CD4-positive, alpha-beta T cell treated with Interleukin-17A for 1 hour (primary cell): ENCODE results near the gene HDGFL1.

Experiments
- DNase-seq: peaks from one replicate; pipeline ENCODE4 v3.0.0-alpha.2; 2020

HDGFL1 gene

GRCh38 chr6:22593895-22594294, 24.5 kb downstream of the HDGFL1 start:
- DNase-seq, result no peak

DNA sequence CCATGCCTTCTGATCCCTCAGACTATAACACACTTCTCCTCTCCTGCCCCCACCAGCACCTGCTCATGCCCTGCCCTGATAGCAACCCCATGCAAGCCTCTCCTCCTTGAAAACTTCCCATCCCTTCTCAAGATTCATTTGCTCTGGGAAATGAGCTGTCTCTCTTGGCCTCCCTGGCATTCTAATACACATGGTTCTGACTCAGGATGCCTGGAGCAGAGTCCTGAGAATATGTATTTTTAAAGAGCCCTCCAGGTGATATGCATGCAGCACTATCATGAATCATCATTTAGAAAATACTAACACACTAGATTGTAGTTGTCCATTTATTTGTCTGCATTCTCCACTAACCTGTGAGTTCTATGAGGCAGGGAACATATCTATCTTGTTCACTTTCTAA, 26.6 kb downstream of the HDGFL1 start:
- DNase-seq, result no peak

- no peak for DNase-seq
Observed at GRCh38 chr6:22598339-22598738, 29.0 kb downstream of the HDGFL1 start.

DNA sequence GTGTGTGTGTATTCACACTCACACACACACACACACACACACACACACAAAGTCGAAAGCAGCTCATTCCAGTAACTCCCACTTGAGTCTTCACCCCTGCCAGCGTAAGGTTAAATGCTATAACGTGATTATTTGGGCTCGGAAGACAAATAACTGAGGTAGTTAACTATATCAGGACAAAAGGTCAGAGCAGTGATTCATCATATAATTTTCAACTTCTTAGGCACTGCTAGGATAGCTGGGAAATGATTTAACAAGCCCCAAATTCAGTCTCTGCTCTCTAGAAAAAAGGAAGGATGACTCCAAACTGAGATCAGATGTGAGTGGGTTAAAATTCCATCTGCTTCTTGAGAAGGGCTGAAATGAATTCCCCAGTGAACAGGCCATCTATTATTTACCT, 30.7 kb downstream of the HDGFL1 start:
- no peak for DNase-seq

GRCh38 chr6:22601984-22602383, 32.6 kb downstream of the HDGFL1 start:
- DNase-seq, result no peak

DNA sequence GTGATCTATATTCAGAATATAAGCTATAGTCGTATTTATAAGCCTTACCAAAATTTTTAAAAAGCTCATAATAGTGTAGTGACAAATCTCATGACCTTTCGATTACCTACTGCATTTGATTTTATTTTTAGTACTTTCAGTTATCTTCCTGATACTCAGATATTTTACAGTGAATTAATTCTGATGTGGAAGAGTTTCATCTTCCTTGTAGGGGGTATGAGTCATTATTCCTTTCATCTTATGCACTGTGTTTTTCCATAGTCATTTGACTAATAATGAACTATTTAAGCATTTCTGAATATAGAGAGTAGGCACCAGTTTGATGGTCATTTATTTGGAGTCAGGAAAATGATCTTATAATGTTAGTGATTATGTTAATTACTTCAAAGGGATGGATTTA, 36.4 kb downstream of the HDGFL1 start:
- no peak for DNase-seq

GRCh38 chr6:22610127-22610526, 40.8 kb downstream of the HDGFL1 start:
- no peak for DNase-seq

- no peak for DNase-seq
Observed at GRCh38 chr6:22612236-22612635, 42.9 kb downstream of the HDGFL1 start.

DNA sequence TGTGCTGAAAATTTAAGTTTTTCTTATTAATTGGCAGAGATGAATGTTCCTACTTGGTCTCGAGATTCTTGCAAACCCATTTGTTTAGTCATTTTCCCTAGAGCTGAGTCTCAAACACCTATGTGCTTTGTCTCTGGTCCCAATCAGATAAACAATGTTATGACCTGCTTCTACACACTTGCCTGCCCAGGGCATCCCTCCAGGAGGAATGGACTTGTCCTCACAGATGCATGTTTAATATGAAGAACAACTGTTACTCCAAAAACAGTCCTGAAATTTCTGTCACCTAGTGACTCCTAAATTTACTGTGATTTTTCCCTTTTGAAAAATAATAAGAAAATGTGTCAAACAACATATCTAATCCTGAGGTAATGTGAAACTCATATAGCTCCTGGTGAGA, 43.7 kb downstream of the HDGFL1 start:
- no peak for DNase-seq

DNA sequence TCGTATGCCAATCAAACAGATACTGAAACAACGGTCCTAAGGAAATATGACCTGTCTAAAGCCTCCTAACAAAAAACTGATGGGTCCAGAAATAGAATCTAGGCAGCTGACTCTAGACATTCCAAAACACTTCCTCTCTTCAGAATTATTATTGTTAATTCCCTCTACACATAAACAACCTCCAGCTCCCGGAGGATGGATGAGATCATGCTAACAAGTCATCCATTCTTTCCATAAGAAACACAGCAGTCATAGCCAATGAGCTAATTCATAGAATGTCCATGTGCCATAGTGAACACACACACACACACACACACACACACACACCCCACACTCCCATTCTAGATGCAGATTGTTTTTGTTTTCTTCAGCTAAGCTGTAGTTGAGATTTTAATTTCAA, 44.3 kb downstream of the HDGFL1 start:
- no peak for DNase-seq

GRCh38 chr6:22614547-22614946, 45.2 kb downstream of the HDGFL1 start:
- DNase-seq, result no peak

GRCh38 chr6:22621028-22621427, 51.7 kb downstream of the HDGFL1 start:
- DNase-seq, result no peak
